Ammon's horn (tissue), 1 donor: Measurements from ENCODE around the gene SLC6A13.
"Not testable (repeated sequence)": the region's sequence is repeated elsewhere in the genome, so short reads cannot be mapped to it uniquely, and the experiment has no call there.

Experiments used
- DNase-seq: peaks from one replicate; pipeline ENCODE4 v3.0.0-alpha.2; 2016; ENCODE audit warnings: low spot score

The SLC6A13 gene

DNA sequence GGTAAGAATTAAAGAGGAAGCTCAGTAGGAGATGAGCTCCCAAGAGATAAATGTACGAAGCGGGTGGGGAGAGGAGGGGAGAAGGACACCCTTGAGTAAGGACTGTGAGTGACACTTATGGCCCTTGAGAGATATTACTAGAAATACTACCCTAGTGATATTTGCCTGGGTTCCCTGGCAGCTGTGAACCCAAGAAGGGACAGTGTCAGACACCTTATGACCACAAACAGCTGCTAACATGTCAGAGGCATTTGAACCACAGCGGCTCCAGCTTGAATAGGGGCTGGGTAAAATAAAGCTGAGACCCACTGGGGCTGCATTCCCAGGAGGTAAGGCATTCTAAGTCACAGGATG lies 29.0 kb downstream of the SLC6A13 start:
- DNase-seq, result no peak

DNA sequence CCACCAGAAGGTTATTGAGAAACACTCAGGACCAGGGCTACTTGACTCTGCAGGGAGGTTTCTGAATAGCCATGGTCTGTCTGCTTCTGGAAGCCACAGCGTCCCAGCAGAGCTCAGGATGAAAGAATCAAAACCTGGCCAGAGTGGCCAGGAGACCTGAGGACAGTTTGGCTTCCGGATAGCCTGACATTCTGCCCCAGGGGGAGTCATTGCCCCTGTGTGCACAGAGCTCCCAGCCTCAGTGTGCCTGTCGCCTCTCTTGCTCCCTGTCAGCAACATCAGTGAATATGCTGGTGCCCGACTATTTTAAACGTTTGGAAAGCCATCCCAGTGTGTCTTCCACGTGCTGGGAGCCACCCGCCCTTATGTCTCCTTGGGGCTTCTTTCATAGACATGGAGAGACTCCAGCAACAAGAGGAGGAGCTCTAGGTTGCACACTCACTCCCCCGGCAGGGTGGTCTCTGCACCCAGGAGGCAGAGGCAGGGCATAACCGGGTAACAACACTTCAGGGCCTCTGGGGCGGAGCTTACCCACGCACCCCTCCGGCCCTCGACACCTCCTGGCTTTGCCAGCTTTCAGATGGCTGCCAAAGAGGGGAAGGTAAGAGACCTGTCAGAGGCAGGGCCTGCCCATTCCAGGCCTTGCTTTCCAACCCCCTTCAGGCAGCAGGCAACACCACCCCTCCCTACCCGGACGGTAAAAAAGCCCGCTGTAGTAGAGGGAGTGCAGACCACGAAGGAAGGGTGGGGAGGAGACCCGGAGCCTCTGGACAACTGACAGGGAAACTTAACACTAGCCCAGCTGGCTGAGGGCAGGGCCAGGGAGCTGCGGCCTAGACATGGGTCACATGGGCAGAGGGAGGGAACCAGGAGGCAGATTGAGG lies 29.7 kb downstream of the SLC6A13 start:
- DNase-seq, result no peak

DNA sequence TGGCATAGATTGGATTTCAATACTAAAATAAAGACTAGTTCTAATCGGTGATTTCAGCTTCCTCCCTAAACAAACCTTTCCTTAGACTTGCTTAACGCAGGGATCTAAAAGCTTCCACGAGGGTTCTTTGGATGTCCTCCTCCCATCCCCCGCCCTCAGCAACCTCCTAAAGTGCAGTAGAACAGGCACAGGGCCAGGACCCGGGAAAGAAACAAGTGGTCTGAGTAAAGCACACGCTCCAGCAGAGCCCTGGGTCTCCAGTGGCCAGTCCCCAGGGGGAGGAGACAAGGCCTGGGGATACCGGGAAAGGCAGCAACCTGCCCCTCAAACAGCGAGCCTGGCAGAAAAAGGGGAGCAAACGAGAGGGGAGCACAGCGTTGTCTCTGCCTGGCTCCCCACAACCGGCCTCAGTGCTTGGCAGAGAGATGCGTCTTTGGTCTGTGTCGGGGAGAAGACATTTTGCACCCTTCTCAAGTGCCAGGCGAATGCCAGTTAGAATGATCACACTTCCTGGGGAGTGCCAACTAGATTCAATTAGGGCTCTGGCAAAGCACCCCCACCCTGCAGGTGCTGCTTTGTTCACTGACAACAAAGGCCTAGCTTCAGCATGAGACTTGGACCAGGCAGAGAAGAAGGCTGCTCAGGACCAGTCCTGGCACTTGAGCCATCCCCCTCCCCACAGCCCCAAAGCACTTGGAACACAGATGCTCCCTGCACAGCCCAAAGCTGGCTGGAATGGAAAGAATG lies 31.5 kb downstream of the SLC6A13 start:
- DNase-seq, result peak; percentile 76

DNA sequence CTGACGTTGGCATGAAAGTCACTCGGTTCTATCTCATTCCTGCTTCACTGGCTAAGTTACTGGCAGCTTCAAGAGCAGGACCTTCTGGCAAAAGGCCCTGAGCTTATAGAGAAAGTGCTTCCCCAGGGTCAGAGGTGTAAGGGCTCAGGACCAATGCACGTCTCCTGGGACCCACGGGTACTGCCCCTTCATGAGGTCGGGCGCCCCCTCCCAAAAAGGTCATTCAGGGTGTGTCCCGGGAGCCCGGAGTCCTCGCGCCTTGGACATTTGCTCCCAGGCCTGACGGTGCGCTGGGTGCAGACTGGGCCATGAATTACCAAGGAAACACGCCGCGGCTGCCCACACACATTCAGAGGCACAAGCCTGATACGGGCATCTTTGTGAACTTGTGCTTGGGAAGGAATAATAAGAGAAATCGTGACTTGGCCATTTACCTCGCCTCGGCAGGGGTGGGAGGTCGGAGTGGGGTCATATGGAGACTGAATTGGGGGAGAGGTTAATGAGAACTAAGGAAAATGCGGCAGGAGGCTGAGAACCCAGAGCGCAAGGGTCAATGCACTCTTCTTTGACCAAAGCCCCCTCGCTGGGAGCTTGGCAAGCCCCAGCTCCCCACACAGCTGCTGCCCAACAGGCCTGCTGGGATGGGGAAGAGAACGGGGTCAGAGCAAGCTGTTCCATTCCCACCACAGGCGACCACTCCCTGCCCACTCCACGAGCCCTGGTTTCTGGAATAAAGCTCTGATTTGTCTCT lies 33.0 kb downstream of the SLC6A13 start:
- peak; percentile 58 for DNase-seq

GRCh38 chr12:228846-229200 lies 33.8 kb downstream of the SLC6A13 start:
- no peak for DNase-seq

- no peak for DNase-seq
Observed at GRCh38 chr12:227923-228845, 34.5 kb downstream of the SLC6A13 start.

DNA sequence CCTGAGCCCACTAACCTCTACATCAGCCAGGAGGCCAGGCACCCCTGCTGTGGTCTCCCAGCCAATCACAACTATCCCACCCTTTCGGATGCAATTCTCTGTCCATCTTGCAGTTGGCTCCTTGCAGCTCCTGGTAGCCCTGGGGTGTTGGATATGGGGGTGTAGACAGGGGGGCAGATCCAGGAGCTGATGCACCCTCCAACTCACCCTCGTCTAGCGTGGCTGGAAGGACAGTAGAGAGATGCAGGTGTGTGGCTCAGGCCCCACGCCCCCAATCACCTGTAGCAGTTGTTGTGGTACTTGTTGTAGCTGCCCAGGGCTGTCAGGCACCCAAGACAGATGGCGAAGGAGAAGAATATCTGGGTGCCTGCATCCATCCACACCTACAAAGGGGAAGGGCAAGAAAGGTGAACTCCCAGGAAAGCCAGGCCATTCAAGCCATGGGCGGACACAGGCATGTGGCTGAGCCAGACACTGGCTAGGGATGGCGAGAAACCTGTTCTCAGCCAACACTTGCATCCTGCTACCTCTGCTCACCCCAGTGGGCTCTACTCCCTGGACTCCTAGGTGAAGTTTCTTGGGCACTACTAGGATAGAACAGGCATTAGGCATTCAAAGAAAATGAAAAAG lies 35.2 kb downstream of the SLC6A13 start:
- DNase-seq, result no peak

DNA sequence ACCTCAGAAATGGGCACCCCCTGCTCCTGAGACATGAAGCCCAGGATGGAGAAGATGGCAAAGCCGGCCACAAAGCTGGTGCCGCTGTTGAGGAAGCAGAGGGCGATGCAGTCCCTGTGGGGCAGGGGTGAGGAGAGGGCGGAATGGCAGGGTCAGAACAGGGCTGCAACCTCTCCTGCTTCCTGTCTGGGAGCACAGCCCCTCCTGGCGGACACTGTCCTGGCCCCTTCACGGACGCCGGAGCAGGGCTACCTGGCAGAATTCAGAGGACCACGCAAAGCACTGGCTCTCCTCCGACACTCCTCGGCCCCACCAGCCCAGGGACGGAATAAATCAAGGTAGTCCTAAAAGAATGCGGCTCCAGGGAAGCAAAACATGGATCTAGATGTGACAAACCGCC lies 36.2 kb downstream of the SLC6A13 start:
- DNase-seq, result no peak

GRCh38 chr12:225012-225411 lies 37.6 kb downstream of the SLC6A13 start:
- DNase-seq, result no peak

DNA sequence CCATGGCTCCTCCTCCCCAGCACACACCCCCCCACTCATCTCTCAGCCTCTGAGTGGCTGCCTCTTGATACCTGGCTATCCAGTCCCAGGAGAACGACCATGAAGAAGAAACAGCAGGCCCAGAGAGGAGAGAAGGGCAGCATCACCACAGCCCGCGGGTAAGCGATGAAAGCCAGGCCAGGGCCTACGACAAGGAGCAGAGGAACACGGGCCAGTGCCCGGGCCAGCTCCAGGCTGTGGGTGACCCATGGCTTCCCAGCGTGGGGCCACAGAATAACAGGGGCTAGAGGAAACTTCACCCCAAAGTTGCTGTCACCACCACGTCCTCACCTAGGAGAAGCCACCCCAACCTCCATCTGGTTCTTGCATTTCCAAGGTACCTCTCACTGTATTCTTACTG lies 38.3 kb downstream of the SLC6A13 start:
- DNase-seq, result no peak

- DNase-seq, result no peak
Observed at GRCh38 chr12:223841-224240, 38.8 kb downstream of the SLC6A13 start.

GRCh38 chr12:221736-222135 lies 40.9 kb downstream of the SLC6A13 start:
- no peak for DNase-seq

GRCh38 chr12:220946-221550 lies 41.6 kb downstream of the SLC6A13 start:
- DNase-seq, result no peak

DNA sequence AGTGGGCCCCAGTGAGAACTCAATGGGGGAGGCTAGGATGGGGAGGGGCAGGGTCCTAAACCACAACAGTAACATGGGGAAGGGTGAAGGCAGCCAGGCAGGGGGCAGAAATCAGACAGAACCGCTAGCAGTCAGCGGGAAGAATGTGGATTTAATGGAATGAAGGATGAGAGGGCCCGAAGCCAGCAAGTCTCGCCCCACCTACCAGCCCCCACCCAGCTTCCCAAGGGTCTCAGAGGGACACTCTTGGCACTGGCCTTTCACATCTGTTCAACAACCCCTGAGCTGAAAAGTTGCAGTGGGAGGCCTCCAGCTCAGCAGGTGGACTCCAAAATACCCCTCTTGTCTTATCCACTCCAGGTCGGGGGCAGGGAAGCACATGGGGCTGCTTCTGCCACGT lies 42.1 kb downstream of the SLC6A13 start:
- no peak for DNase-seq

DNA sequence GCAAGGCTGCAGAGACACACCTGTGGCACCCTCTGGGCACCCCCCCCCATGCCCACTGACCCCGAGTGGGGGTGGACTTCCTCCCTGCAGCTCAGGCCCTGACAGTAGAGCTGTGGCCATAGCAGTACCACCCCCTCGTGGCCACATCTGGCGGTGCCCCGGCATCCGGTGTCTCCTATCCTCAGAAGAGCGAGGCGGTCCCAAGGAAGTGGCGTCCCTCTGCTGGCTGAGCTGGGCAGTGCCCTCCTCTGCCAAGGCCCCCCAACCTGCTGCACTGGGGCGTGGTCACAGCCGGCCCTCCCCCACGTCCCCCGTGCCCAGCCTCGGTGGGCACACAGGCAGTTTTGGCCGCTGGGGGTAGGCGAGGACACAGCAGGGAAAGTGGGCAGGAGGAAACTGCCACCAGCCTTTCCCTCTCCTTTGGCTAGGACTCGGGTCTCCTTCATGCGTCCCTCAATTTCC lies 42.7 kb downstream of the SLC6A13 start:
- peak; percentile 80 for DNase-seq

DNA sequence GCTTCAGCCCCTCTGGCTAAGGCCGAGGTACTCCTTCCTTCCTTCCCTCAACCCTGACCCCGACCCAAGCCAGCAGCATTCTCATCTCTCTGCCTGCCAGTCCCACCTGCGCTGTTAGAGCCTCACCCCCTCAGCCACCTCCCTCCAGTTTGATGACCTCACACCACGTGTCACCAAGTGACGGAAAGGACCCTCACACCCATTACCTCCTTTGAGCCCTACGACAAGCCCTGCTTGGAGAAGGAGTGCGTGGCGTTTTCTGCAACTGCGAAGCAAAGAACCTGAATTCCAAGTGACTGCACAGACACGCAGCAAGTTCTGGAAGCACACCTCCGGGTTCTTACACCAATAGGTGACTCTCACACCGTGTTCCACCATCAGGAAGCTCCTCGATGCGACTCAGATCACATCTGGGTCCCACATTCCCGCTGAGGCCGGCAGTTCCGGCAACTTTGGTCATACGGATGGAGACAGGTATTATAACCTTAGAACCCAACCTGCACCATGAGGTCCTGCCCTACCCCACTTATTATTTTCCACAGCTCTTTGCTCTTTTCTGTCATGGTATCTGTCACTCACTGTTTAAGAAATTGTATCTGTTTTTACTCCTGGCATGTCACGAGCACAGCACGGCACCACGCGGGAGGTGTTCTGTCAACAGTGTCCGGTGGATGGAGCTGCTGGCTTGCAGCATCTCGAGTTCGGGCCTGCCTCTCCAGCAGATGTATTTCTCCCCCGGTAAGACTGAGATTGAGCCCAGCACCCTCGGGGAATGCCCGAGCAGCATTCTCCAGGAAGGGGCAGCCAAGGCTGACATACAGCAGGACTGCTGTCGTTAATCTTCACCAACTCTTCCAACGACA lies 43.7 kb downstream of the SLC6A13 start:
- DNase-seq, result no peak

GRCh38 chr12:218221-218620 lies 44.4 kb downstream of the SLC6A13 start:
- DNase-seq, result no peak

GRCh38 chr12:217029-217428 lies 45.6 kb downstream of the SLC6A13 start:
- DNase-seq, result not testable (repeated sequence)

DNA sequence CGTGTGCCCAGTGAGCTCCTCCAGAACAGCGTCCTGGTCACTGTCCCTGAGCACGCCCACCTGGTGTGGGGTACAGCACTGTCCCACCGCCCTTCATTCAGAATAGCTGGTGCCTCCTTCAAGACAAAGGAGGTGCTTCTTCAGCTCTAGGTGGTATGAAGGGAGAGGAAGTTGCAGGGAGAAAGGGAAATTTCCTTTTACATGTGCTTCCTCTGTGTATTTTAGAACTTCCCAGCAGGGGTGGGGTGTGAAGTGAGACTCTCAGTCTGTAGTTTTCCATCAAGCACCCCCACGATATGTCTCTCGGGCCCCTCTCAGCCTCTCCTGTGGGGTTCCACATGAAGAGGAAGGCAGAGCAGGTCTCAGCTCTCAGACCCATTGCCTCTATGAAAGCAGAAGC lies 47.5 kb downstream of the SLC6A13 start:
- DNase-seq, result no peak
